GM12872 (cell line): Measurements from ENCODE around the gene SIGMAR1.
A peak's percentile ranks its signal among the peaks of the same experiment; 100 is the strongest.

Experiments used
- CTCF ChIP-seq: IDR thresholded peaks from 3 replicates; pipeline ENCODE4 v1.5.1; 2011; ENCODE audit warnings: low read depth, mild to moderate bottlenecking, low read length, moderate library complexity; ENCODE audit not compliant: insufficient read depth

Gene SIGMAR1

GRCh38 chr9:34612788-34613390 lies 24.7 kb downstream of the SIGMAR1 start:
- peak; percentile 93 for TF ChIP-seq CTCF

GRCh38 chr9:34611811-34612787 lies 25.5 kb downstream of the SIGMAR1 start, which contains the start of gene RPP25L:
RPP25L (minus strand) TSS chr9:34612097; CDS start chr9:34611296, 801 bp downstream.
- TF ChIP-seq CTCF: no peak

GRCh38 chr9:34611251-34611810 lies 26.3 kb downstream of the SIGMAR1 start:
- 0 out of 3 replicates have a peak, but pooled peaks have one; percentile 1 for TF ChIP-seq CTCF

- TF ChIP-seq CTCF: no peak
These were observed 27.0 kb downstream of the SIGMAR1 start for GRCh38 chr9:34610434-34611206.

GRCh38 chr9:34607331-34607730 lies 30.3 kb downstream of the SIGMAR1 start:
- TF ChIP-seq CTCF: no peak

- TF ChIP-seq CTCF: no peak
These were observed 30.7 kb downstream of the SIGMAR1 start for GRCh38 chr9:34606905-34607304.
